Breast epithelium (tissue), 3 donors: ENCODE results near the gene PTPRN2.

Experiments used
- POLR2A ChIP-seq: fragments of 450-650 bp; IDR thresholded peaks from one replicate; pipeline ENCODE4 v1.6.1; 2016; ENCODE audit warnings: antibody characterized with exemption, mild to moderate bottlenecking, moderate library complexity
- POLR2AphosphoS5 ChIP-seq, 3 donors: sonication (generic); formaldehyde crosslinking; IDR thresholded peaks; one replicate each; pipeline ENCODE4 v1.6.1; 2017; ENCODE audit warnings: antibody characterized with exemption in 3 of 3
- TF ChIP-seq, protein P1 (sequence below), 3 donors: fragments of 450-650 bp; IDR thresholded peaks; one replicate each; pipeline ENCODE4 v1.5.1; 2016 to 2017; ENCODE audit warnings: antibody characterized with exemption in 3 of 3, mild to moderate bottlenecking in 3 of 3, moderate library complexity in 3 of 3

DNA sequence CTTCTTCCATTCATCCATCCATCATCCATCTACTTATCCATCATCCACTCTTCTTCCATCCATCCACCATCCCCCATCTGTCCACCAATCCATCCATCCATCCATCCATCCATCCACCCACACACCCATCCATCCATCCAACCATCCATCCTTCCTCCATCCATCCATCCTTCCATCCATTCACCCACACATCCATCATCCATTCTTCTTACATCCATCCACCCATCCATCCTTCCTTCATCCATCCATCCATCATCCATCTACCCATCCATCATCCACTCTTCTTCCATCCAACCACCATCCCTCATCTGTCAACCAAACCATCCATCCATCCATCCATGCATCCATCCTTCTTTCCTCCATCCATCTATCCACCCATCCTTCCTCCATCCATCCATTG is 821.5 kb downstream of the PTPRN2 start:
- TF ChIP-seq, protein P1, sequence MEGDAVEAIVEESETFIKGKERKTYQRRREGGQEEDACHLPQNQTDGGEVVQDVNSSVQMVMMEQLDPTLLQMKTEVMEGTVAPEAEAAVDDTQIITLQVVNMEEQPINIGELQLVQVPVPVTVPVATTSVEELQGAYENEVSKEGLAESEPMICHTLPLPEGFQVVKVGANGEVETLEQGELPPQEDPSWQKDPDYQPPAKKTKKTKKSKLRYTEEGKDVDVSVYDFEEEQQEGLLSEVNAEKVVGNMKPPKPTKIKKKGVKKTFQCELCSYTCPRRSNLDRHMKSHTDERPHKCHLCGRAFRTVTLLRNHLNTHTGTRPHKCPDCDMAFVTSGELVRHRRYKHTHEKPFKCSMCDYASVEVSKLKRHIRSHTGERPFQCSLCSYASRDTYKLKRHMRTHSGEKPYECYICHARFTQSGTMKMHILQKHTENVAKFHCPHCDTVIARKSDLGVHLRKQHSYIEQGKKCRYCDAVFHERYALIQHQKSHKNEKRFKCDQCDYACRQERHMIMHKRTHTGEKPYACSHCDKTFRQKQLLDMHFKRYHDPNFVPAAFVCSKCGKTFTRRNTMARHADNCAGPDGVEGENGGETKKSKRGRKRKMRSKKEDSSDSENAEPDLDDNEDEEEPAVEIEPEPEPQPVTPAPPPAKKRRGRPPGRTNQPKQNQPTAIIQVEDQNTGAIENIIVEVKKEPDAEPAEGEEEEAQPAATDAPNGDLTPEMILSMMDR (IDR thresholded peaks at IDR 0.05) = no peak
- TF ChIP-seq POLR2AphosphoS5 (IDR thresholded peaks at IDR 0.05) (no peak), POLR2A (no peak)
